NCI-H187 treated with DMSO at 0.1 percent for 48 hours (cell line): ENCODE data around the gene ZNF221.
"Not testable (repeated sequence)": the region's sequence is repeated elsewhere in the genome, so short reads cannot be mapped to it uniquely, and the experiment has no call there.

Source experiments
- DNase-seq: peaks from one replicate; lab custom pipeline; 2025; lab: John Stamatoyannopoulos, UW

ZNF221 gene

GRCh38 chr19:43950834-43951645, at the start of gene ZNF221:
Gene ZNF221 (plus strand): TSS chr19:43951228. CDS start chr19:43962727, 11,499 bp downstream.
- peak; percentile 76 for DNase-seq

GRCh38 chr19:43901395-43902390, 49.3 kb upstream of the ZNF221 start:
- DNase-seq, result peak; percentile 31

GRCh38 chr19:43902399-43902798, 48.6 kb upstream of the ZNF221 start:
- DNase-seq, result no peak

- DNase-seq, result no peak
These were observed 45.1 kb upstream of the ZNF221 start for GRCh38 chr19:43905897-43906296.

- no peak for DNase-seq
These were observed 44.3 kb upstream of the ZNF221 start for GRCh38 chr19:43906774-43907173.

- DNase-seq, result no peak
These were observed 42.4 kb upstream of the ZNF221 start for GRCh38 chr19:43908659-43909058.

DNA sequence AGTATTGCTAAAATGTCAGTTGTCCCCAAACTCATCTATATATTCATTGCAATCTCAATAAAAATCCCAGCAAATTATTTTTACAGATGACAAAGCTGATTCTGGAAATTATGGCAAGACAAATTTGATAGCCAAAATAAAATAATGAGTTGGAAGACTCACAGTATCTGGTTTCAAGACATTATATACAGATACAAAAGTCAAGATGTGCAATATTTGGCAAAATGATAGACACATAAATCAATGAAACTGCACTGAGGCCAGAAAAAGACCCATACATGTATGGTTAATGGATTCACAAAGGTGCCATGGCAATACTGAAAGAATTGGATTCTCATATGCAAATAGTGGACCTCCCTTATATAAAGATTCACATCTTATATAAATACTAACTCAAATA, 40.1 kb upstream of the ZNF221 start:
- DNase-seq, result no peak

- no peak for DNase-seq
These were observed 37.6 kb upstream of the ZNF221 start for GRCh38 chr19:43913383-43913782.

DNA sequence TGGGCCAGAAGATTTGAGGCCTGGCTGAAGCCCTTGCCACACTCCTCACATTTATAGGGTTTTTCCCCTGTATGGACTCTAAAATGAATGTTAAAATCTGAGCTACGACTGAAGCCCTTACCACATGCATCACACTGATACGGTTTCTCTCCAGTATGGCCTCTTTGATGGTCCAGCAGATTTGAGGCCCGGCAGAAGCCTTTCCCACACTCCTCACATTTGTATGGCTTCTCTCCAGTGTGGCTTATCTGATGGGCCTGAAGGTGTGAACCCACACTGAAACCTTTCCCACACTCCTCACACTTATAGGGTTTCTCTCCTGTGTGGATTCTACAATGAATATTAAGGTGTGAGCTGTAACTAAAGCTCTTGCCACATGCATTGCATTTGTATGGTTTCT, 37.0 kb upstream of the ZNF221 start:
- DNase-seq, result no peak

GRCh38 chr19:43923875-43924274, 27.2 kb upstream of the ZNF221 start:
- DNase-seq, result no peak

- no peak for DNase-seq
These were observed 22.2 kb upstream of the ZNF221 start for GRCh38 chr19:43928820-43929219.

DNA sequence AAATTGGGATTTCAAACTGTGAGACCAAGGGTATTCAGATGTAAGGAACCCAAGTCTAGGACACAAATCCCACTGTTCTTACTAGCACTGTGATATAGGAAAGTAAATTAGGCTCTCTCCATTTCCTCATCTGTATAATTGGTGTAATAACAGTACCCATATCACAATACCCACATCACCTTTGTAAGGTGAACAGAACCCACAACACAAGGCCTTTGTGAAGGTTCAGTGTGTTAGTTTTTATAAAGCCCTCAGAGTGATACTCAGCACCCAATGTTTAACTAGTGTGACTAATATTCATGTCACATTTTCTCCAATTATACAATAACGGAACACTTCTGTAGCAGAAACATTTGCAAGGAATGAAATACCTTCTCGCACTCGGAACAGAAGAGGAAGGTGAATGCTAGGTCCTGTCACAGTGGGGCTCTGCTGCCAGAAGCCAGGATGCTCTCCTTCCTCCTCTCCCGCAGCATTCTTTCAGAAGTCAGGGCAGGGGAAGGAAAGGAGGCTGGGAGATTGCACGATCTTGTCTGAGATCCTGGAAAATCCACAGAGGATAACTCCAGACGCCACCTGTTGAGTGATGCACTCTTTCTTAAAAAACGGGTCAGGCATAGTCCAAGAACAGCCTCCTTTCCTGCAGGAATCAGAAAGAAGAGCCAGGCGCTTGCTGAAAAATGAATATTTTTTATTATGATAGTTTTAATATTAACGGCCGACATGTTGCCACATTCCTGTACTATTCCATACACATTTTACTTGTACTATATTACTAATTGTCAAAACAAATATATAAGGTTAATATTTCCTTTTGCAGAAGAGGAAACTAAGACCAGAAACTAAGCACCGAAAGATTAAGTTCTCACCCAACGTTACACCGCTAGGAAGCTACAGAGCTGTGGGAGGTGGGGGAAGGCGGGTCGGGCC, 16.7 kb upstream of the ZNF221 start:
- DNase-seq, result no peak

DNA sequence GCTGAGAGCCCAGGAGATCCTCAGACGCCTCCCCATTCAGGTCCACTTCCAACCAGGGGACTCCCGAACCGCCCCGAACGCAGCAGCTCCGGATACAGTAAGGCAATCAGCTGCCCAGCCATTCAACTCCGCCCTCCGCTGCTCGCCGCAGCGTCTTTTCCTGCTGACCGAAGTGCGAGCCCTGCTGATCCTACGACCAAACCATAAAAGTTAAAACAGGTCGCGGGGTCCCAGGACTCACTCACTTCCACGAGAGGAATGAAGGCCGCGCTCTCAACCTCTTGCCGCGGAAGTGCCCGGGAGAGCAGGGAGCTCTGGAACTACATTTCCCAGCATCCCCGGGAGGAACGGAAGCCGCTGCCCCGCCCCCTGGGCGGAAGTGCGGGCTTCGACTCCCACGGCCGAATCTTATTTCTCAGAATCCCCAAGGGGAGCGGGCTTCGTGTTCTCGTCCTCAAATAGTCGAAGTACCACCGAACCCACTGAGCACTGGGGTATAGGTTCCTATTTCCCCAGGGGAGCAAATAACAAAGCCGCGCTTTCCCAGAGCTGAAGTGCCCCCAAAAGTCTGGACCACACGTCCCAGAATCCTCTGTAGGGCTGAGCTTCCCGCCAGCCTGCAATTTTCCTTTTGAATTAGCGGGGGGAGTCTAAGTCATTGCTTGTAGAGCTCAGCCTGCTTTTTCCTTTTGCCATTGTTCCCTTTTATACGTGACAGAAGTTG, 15.9 kb upstream of the ZNF221 start, which contains the start of gene ZNF45:
Gene ZNF45, minus strand, starts transcription at position 298 of the 724 bp plus-strand sequence. CDS start 13,097 bp downstream, outside the sequence.
- DNase-seq, result peak; percentile 43

GRCh38 chr19:43936188-43936587, 14.8 kb upstream of the ZNF221 start:
- no peak for DNase-seq

GRCh38 chr19:43939557-43940260, 11.3 kb upstream of the ZNF221 start:
- DNase-seq, result no peak

DNA sequence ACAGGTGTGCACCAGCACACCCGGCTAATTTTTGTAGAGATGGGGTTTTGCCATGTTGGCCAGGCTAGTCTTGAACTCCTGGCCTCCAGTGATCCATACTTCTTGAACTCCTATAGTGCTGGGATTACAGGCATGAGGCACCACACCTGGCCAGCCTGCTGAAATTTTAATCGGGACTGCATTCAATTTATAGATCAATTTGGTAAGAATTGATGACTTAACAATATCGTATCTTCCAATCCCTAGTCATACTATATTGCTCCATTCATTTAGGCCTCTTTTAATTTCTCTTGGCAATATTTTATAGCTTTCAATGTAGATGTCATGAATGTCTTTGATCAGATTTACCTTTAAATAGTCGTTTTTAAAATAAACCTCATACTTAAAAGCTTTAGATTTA, 10.3 kb upstream of the ZNF221 start:
- DNase-seq, result no peak

DNA sequence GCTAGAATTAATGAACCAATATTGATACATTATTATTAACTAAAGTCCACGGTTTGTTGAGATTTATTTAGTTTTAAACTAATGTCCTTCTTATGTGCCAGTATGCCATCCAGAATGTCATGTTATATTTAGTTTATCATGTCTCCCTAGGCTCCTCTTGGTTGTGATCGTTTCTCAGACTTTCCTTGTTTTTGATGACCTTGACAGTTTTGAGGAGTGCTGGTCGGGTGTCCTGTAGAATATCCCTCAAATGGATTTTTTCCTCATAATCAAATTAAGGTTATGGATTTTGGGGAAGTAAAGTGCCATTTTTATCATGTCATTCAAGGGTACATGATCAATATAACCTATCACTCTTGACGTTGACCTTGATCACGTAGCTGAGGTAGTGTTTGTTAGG, 9.8 kb upstream of the ZNF221 start:
- DNase-seq, result no peak

DNA sequence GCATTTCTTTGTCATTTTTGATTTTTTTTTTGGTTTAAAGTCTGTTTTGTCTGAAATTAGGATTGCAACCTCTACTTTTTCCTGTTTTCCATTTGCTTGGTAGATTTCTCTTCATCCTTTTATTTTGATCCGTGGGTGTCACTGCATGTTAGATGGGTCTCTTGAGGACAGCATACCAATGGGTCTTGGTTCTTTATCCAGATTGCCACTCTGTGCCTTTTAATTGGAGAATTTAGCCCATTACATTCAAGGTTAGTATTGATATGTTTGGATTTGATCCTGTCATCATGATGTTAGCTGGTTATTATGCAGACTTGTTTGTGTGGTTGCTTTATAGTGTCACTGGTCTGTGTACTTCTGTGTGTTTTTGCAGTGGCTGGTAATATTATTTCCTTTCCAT, 3.6 kb upstream of the ZNF221 start:
- DNase-seq, result not testable (repeated sequence)

GRCh38 chr19:43949803-43950202, 1.2 kb upstream of the ZNF221 start:
- DNase-seq, result not testable (repeated sequence)

DNA sequence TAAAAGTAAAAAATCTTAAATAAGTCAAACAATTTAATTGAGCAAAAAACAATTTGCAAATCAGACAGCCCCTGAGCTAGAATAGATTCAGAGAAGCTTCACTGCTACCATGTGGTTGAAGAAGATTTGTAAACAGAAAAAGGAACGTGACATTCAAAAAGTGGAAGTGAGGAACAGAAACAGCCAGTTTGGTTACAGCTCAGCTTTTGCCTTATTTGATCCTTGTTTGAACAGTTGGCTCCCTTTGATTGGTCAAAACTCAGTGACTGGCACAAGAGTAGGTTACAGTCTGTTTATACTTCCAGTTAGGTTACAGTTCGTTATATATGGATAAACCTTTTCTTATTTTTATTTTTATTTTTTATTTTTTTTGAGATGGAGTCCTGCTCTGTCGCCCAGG, 5.8 kb downstream of the ZNF221 start:
- DNase-seq, result no peak
